IMR-90 (cell line): Measurements from ENCODE around the gene ASIC2. TPM values are rescaled to one million over a fixed set of nuclear protein-coding genes. Genes with fewer than 3 reads are reported as not detected.
A peak's percentile ranks its signal among the peaks of the same experiment; 100 is the strongest.

Source experiments
- ATAC-seq: fragments of 200-7000 bp; cut with Tn5 transposase; 2 replicates; pipeline ENCODE4 v1.9.1; 2020; ENCODE audit warnings: low read depth, mild to moderate bottlenecking, moderate library complexity
- BruUV-seq: library from RNA; stranded (reverse); fragments of 400-500 nt; replicated peaks from 2 replicates; lab custom pipeline; 2021; lab: Mats Ljungman, UMichigan
- CTCF ChIA-PET: fragments of 300-600 bp; formaldehyde crosslinking; extraction: SDS; loops from one replicate; lab custom pipeline; 2021; ENCODE audit warnings: antibody characterized with exemption; lab: Yijun Ruan, JAX
- POLR2A ChIA-PET: fragments of 300-600 bp; sonication (Branson Sonifier 250); formaldehyde crosslinking; loops from one replicate; lab custom pipeline; 2022; ENCODE audit warnings: antibody characterized with exemption; ENCODE audit not compliant: unreplicated experiment; lab: Charles Lee
- DNase-seq: peaks from one replicate; pipeline ENCODE4 v3.0.0; 2013
- H2AFZ ChIP-seq: replicated peaks from 2 replicates; pipeline ENCODE3; 2013; ENCODE audit warnings: low read length, mild to moderate bottlenecking; ENCODE audit not compliant: poor library complexity
- H2AK5ac ChIP-seq: 2 replicates; pipeline ENCODE4 v1.6.1; 2013; ENCODE audit warnings: low read depth, low read length, inconsistent platforms
- H2AK9ac ChIP-seq: replicated peaks from 2 replicates; pipeline ENCODE3; 2013; ENCODE audit warnings: mild to moderate bottlenecking, low read depth, low read length, moderate library complexity; ENCODE audit not compliant: poor library complexity
- H2BK120ac ChIP-seq: 2 replicates; pipeline ENCODE4 v1.6.1; 2013; ENCODE audit warnings: low read depth, low read length, inconsistent platforms
- H2BK15ac ChIP-seq: 3 replicates; pipeline ENCODE4 v1.6.1; 2013; ENCODE audit warnings: low read depth, low read length, inconsistent platforms
- H2BK20ac ChIP-seq: 2 replicates; pipeline ENCODE4 v1.6.1; 2013; ENCODE audit warnings: low read depth, mild to moderate bottlenecking, inconsistent platforms, low read length, moderate library complexity
- H2BK5ac ChIP-seq: 2 replicates; pipeline ENCODE4 v1.6.1; 2013; ENCODE audit warnings: mild to moderate bottlenecking, low read depth, low read length, inconsistent platforms; ENCODE audit not compliant: poor library complexity, severe bottlenecking
- H3K14ac ChIP-seq: replicated peaks from 2 replicates; pipeline ENCODE4 v1.6.1; 2013; ENCODE audit warnings: low read depth, low read length, inconsistent platforms
- H3K18ac ChIP-seq: 2 replicates; pipeline ENCODE4 v1.6.1; 2013; ENCODE audit warnings: low read depth, low read length, control low read depth
- H3K23ac ChIP-seq: 2 replicates; pipeline ENCODE4 v1.6.1; 2013; ENCODE audit warnings: low read depth, low read length, inconsistent platforms
- H3K27ac ChIP-seq: 2 replicates; pipeline ENCODE4 v1.5.1; 2013; ENCODE audit warnings: mild to moderate bottlenecking, control low read depth, low read length; ENCODE audit not compliant: insufficient read depth
- H3K27me3 ChIP-seq: 2 replicates; pipeline ENCODE4 v1.6.1; 2013; ENCODE audit warnings: low read length; ENCODE audit not compliant: control insufficient read depth, insufficient read depth
- H3K36me3 ChIP-seq: 2 replicates; pipeline ENCODE4 v1.6.1; 2013; ENCODE audit warnings: low read length, mixed read lengths; ENCODE audit not compliant: control insufficient read depth, insufficient read depth
- H3K4ac ChIP-seq: 2 replicates; pipeline ENCODE4 v1.6.1; 2013; ENCODE audit warnings: low read depth, low read length, inconsistent platforms
- H3K4me1 ChIP-seq: 2 replicates; pipeline ENCODE4 v1.6.1; 2013; ENCODE audit warnings: low read length, mixed read lengths; ENCODE audit not compliant: control insufficient read depth, insufficient read depth
- H3K4me2 ChIP-seq: 2 replicates; pipeline ENCODE4 v1.6.1; 2013; ENCODE audit warnings: low read depth, mild to moderate bottlenecking, control low read depth, low read length, moderate library complexity
- H3K4me3 ChIP-seq: 2 replicates; pipeline ENCODE4 v1.5.1; 2013; ENCODE audit warnings: low read depth, mild to moderate bottlenecking, control low read depth, low read length, moderate library complexity; ENCODE audit not compliant: insufficient read depth
- H3K56ac ChIP-seq: 2 replicates; pipeline ENCODE4 v1.6.1; 2013; ENCODE audit warnings: low read length, inconsistent platforms; ENCODE audit not compliant: insufficient read depth; ENCODE audit errors: extremely low read depth
- H3K79me1 ChIP-seq, 2 experiments: 2 replicates each; pipeline ENCODE4 v1.6.1; 2013; ENCODE audit warnings: low read length in 2 of 2, inconsistent platforms in 1 of 2, low read depth in 1 of 2
- H3K9ac ChIP-seq: 2 replicates; pipeline ENCODE4 v1.6.1; 2013; ENCODE audit warnings: low read depth, low read length, control low read depth
- H3K9me1 ChIP-seq: 2 replicates; pipeline ENCODE4 v1.6.1; 2013; ENCODE audit warnings: low read length, inconsistent platforms; ENCODE audit not compliant: insufficient read depth
- H3K9me3 ChIP-seq: 2 replicates; pipeline ENCODE4 v1.6.1; 2013; ENCODE audit warnings: low read length; ENCODE audit not compliant: control insufficient read depth, insufficient read depth
- H4K20me1 ChIP-seq: 2 replicates; pipeline ENCODE4 v1.6.1; 2013; ENCODE audit warnings: low read length, inconsistent platforms; ENCODE audit not compliant: insufficient read depth
- H4K5ac ChIP-seq: 2 replicates; pipeline ENCODE4 v1.6.1; 2013; ENCODE audit warnings: mild to moderate bottlenecking, low read depth, low read length, control low read depth
- H4K8ac ChIP-seq, 2 experiments: 2 replicates each; pipeline ENCODE4 v1.6.1; 2013; ENCODE audit warnings: low read depth in 2 of 2, low read length in 2 of 2, control low read depth in 1 of 2, inconsistent platforms in 1 of 2
- H4K91ac ChIP-seq: 2 replicates; pipeline ENCODE4 v1.6.1; 2013; ENCODE audit warnings: low read depth, low read length, inconsistent platforms; ENCODE audit not compliant: insufficient read depth
- CEBPB ChIP-seq: IDR thresholded peaks from 2 replicates; pipeline ENCODE4 v1.6.1; 2012; ENCODE audit warnings: low read depth, low read length, improper control_type of control experiment
- CHD1 ChIP-seq: IDR thresholded peaks from 2 replicates; pipeline ENCODE4 v1.6.1; 2012; ENCODE audit warnings: low read depth, low read length, improper control_type of control experiment
- MXI1 ChIP-seq: IDR thresholded peaks from 2 replicates; pipeline ENCODE4 v1.6.1; 2012; ENCODE audit warnings: low read depth, mild to moderate bottlenecking, low read length, moderate library complexity, borderline replicate concordance
- NFE2L2 ChIP-seq: fragments of 150-350 bp; IDR thresholded peaks from 2 replicates; pipeline ENCODE4 v1.6.1; 2016; ENCODE audit warnings: low read depth, mild to moderate bottlenecking, low read length
- POLR2A ChIP-seq: IDR thresholded peaks from 2 replicates; pipeline ENCODE4 v1.6.1; 2012; ENCODE audit warnings: mild to moderate bottlenecking, low read depth, low read length
- RAD21 ChIP-seq: IDR thresholded peaks from 2 replicates; pipeline ENCODE4 v1.6.1; 2012; ENCODE audit warnings: low read length, improper control_type of control experiment
- RCOR1 ChIP-seq: IDR thresholded peaks from 2 replicates; pipeline ENCODE4 v1.6.1; 2012; ENCODE audit warnings: mild to moderate bottlenecking, low read length, improper control_type of control experiment; ENCODE audit not compliant: insufficient replicate concordance
- USF2 ChIP-seq: fragments of 150-350 bp; IDR thresholded peaks from 2 replicates; pipeline ENCODE4 v1.6.1; 2017; ENCODE audit warnings: mild to moderate bottlenecking, antibody characterized with exemption, low read length, low read depth
- WGBS, 2 experiments: methylation state at CpG; one replicate each; pipeline versions ENCODE4 v1.1.5 to v1.1.7; 2013; ENCODE audit warnings: missing lambda C conversion rate in 2 of 2; ENCODE audit not compliant: insufficient read length in 1 of 2; ENCODE audit errors: extremely low coverage in 2 of 2; 5-methylcytosine and 5-hydroxymethylcytosine counted together
- dilution Hi-C: fragments of 300-500 bp; cut with HindIII; formaldehyde crosslinking; loops from one replicate; pipeline ENCODE4 v1.14.3; 2018; ENCODE audit warnings: low sequenced_read_pairs; ENCODE audit not compliant: unreplicated experiment
- in situ Hi-C: fragments of 300-500 bp; cut with MboI; formaldehyde crosslinking; loops from 3 replicates; pipeline ENCODE4 v1.14.3; 2019; ENCODE audit warnings: low sequenced_read_pairs, inconsistent platforms, mixed read lengths
- intact Hi-C: fragments of 100-400 bp; cut with micrococcal nuclease; formaldehyde crosslinking; loops from 2 replicates; pipeline ENCODE4 v1.10.0; 2022
- polyA plus RNA-seq, 3 experiments: library from polyadenylated mRNA; depleted of rRNA; stranded (reverse); fragments of >200 nt; gene quantifications; 2 replicates each; pipeline ENCODE4 v1.2.3, GENCODE V29; 2012; ENCODE audit warnings: low replicate concordance in 1 of 3
- total RNA-seq: library from RNA; depleted of rRNA; stranded (reverse); fragments of >200 nt; gene quantifications from 2 replicates; pipeline ENCODE4 v1.2.3, GENCODE V29; 2012
- TF ChIP-seq, protein P1 (sequence below): conservative IDR thresholded peaks from 2 replicates; pipeline ENCODE4 v1.5.1; 2012; ENCODE audit warnings: mild to moderate bottlenecking, low read depth, low read length, improper control_type of control experiment

The ASIC2 gene
- total and polyA plus RNA-seq, 2 of the 4 experiments (the other 2 are of a cell fraction), result under 0.01 to 0.15 TPM

DNA sequence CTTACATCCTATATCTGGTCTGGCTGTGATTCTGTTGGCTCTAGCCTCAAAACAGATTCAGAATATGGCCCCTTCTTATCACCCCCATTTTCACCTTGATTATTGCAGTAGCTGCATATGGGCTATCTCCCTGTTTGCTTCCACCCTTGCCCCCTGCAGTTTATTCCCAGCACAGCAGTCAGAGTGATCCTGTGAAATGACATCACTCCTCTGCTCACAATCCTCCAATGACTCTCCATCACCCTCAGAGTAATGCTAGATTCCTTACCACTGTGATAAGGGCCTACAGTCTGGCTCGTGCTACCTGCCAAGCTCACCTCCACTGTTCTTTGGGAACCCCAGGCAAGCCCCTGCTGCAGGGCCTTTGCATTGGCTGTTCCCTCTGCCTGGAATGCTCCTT is 92.5 kb downstream of the ASIC2 start:
- in situ Hi-C loops, result no loop called here
- H3K79me1 ChIP-seq, result no peaks in the 10 kb centered on the region
- H4K5ac ChIP-seq, result no peak overlapping the region
- H2AFZ ChIP-seq, result no peak overlapping the region
- H2AK5ac ChIP-seq, result no peak overlapping the region
- BruUV-seq, result no TSS peak
- no peak overlapping the region for H4K91ac ChIP-seq
- no peak overlapping the region for H3K4ac ChIP-seq
- no peak overlapping the region for H4K8ac ChIP-seq
- H3K9me1 ChIP-seq, result no peaks in the 10 kb centered on the region; the same call in 1 of the 2 replicates
- no peaks in the 10 kb centered on the region for H3K36me3 ChIP-seq
- H3K27ac ChIP-seq, result no peak overlapping the region
- peaks cover 2% of the 10 kb centered on the region for H3K27me3 ChIP-seq
- WGBS, 2 experiments, result 14% methylated on average over 1 of the region's 1 CpG; no CpG with 5 or more reads in 1 of the 2 experiments
- DNase-seq (peak; percentile 20), ATAC-seq (peak; percentile 86)
- POLR2A ChIA-PET, result no interaction called here
- H3K9ac ChIP-seq, result no peak overlapping the region
- no peak overlapping the region for H3K23ac ChIP-seq
- TF ChIP-seq NFE2L2, result no peak
- TF ChIP-seq POLR2A, result no peak
- no peak for TF ChIP-seq RCOR1
- TF ChIP-seq MXI1, result no peak
- TF ChIP-seq RAD21, result no peak
- TF ChIP-seq USF2, result no peak
- TF ChIP-seq, protein P1, sequence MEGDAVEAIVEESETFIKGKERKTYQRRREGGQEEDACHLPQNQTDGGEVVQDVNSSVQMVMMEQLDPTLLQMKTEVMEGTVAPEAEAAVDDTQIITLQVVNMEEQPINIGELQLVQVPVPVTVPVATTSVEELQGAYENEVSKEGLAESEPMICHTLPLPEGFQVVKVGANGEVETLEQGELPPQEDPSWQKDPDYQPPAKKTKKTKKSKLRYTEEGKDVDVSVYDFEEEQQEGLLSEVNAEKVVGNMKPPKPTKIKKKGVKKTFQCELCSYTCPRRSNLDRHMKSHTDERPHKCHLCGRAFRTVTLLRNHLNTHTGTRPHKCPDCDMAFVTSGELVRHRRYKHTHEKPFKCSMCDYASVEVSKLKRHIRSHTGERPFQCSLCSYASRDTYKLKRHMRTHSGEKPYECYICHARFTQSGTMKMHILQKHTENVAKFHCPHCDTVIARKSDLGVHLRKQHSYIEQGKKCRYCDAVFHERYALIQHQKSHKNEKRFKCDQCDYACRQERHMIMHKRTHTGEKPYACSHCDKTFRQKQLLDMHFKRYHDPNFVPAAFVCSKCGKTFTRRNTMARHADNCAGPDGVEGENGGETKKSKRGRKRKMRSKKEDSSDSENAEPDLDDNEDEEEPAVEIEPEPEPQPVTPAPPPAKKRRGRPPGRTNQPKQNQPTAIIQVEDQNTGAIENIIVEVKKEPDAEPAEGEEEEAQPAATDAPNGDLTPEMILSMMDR, result peak; percentile 37
- TF ChIP-seq CEBPB, result no peak
- no peak for TF ChIP-seq CHD1
- intact Hi-C loops, result no loop called here
- H2BK15ac ChIP-seq, result no peak overlapping the region
- dilution Hi-C loops, result no loop called here
- no peak overlapping the region for H2AK9ac ChIP-seq
- no peak overlapping the region for H2BK120ac ChIP-seq
- H3K56ac ChIP-seq, result no peak overlapping the region
- H4K20me1 ChIP-seq, result no peaks in the 10 kb centered on the region
- H3K4me3 ChIP-seq, result no peak overlapping the region
- no peak overlapping the region for H3K4me2 ChIP-seq
- no peaks in the 10 kb centered on the region for H3K9me3 ChIP-seq
- CTCF ChIA-PET, result interaction anchor here (0.9 to 1.1 kb wide), 2 partner anchors 11 to 89 kb away, joined by 3 read pairs; no protein-coding TSS in a partner anchor
- H3K4me1 ChIP-seq, result no peaks in the 10 kb centered on the region
- no peak overlapping the region for H2BK20ac ChIP-seq
- no peak overlapping the region for H2BK5ac ChIP-seq
- no peak overlapping the region for H3K18ac ChIP-seq
- H3K14ac ChIP-seq, result no peak overlapping the region
